ENCODE measurements around the gene AATK. TPM values are rescaled to one million over a fixed set of nuclear protein-coding genes. Genes with fewer than 3 reads are reported as not detected.

AATK gene
- total and polyA plus RNA-seq, 2 experiments from 2014 or later, result 5.7 to 6.3 TPM

DNA sequence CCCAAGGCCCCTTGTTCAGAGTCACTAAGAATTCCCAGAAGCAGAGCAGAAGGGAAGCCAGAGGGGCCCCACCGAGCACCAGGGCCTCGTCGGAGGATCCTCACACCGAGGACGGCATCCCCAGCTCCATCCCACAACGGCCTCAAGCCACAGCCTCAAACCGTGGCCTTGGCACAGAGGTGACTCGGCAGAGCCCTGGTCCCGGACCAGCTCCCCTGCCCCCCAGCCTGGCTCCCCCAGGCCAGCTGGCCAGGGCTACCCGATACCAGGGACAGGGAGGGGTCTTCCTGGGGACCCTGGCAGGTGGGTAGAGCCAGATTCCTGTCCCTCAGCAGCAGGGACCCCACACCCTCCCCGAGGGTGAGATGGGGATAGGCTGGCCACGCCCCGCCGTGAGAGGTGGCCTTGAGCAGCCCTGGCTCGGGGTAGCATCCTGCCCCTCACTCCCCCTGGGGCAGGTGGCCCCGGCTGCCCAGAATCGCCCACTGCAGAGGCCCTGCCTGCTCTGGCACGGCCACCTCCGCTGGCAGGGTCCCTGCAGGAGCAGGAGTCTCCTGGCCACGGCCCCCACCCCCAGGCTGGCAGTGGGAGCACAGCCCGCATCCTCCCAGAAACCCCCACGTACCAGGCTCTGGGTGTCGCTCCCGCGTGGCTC is 6.3 kb downstream of the AATK start:
- H3K27ac ChIP-seq, result no peak overlapping the region
- no peaks in the 10 kb centered on the region for H3K27me3 ChIP-seq
- DNase-seq (ENCODE audit: low spot score), result no peak
- H3K79me2 ChIP-seq, result no peaks in the 10 kb centered on the region
- no peak overlapping the region for H3K4me2 ChIP-seq
- H3K9me2 ChIP-seq (replicated peaks; ENCODE audit: insufficient read depth), result no peaks in the 10 kb centered on the region
- no peak overlapping the region for H3K4me3 ChIP-seq
- H4K20me1 ChIP-seq (ENCODE audit: insufficient read depth, poor library complexity, severe bottlenecking), result no peaks in the 10 kb centered on the region
- H2AFZ ChIP-seq, result no peak overlapping the region
- TF ChIP-seq, protein P1, sequence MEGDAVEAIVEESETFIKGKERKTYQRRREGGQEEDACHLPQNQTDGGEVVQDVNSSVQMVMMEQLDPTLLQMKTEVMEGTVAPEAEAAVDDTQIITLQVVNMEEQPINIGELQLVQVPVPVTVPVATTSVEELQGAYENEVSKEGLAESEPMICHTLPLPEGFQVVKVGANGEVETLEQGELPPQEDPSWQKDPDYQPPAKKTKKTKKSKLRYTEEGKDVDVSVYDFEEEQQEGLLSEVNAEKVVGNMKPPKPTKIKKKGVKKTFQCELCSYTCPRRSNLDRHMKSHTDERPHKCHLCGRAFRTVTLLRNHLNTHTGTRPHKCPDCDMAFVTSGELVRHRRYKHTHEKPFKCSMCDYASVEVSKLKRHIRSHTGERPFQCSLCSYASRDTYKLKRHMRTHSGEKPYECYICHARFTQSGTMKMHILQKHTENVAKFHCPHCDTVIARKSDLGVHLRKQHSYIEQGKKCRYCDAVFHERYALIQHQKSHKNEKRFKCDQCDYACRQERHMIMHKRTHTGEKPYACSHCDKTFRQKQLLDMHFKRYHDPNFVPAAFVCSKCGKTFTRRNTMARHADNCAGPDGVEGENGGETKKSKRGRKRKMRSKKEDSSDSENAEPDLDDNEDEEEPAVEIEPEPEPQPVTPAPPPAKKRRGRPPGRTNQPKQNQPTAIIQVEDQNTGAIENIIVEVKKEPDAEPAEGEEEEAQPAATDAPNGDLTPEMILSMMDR (IDR thresholded peaks at IDR 0.05; ENCODE audit: poor library complexity), result no peak
- no peak for TF ChIP-seq EZH2 (IDR thresholded peaks at IDR 0.05; ENCODE audit: borderline replicate concordance)
- no peak for TF ChIP-seq EZH2phosphoT487 (IDR thresholded peaks at IDR 0.05; ENCODE audit: low read depth, severe bottlenecking, unreplicated experiment)
- 94% methylated on average over 12 of the region's 25 CpGs for WGBS (ENCODE audit: low lambda C conversion rate, missing lambda C conversion rate)
- H3K9me3 ChIP-seq (ENCODE audit: low read depth), result no peaks in the 10 kb centered on the region
- H3K4me1 ChIP-seq (ENCODE audit: insufficient read depth), result peaks cover 5% of the 10 kb centered on the region
- no peaks in the 10 kb centered on the region for H3K36me3 ChIP-seq (replicated peaks; ENCODE audit: insufficient read depth, low read depth)

- Histone ChIP-seq H3K4me1 (ENCODE audit: insufficient read depth) (no peaks in the 10 kb centered on the region), H3K9me2 (replicated peaks; ENCODE audit: insufficient read depth) (no peaks in the 10 kb centered on the region), H3K79me2 (no peaks in the 10 kb centered on the region), H3K4me2 (no peak overlapping the region), H2AFZ (no peak overlapping the region), H3K27ac (no peak overlapping the region), H4K20me1 (ENCODE audit: insufficient read depth, poor library complexity, severe bottlenecking) (no peaks in the 10 kb centered on the region), H3K9me3 (ENCODE audit: low read depth) (no peaks in the 10 kb centered on the region), H3K27me3 (no peaks in the 10 kb centered on the region), H3K36me3 (replicated peaks; ENCODE audit: insufficient read depth, low read depth) (no peaks in the 10 kb centered on the region), H3K4me3 (no peak overlapping the region)
- TF ChIP-seq EZH2phosphoT487 (IDR thresholded peaks at IDR 0.05; ENCODE audit: low read depth, severe bottlenecking, unreplicated experiment), result no peak
- TF ChIP-seq EZH2 (IDR thresholded peaks at IDR 0.05; ENCODE audit: borderline replicate concordance), result no peak
- TF ChIP-seq, protein P1 (IDR thresholded peaks at IDR 0.05; ENCODE audit: poor library complexity), result no peak
- WGBS (ENCODE audit: low lambda C conversion rate, missing lambda C conversion rate), result 96% methylated on average over 37 of the region's 43 CpGs
- no peak for DNase-seq (ENCODE audit: low spot score)
Observed at GRCh38 chr17:81158688-81159590, 7.1 kb downstream of the AATK start.

- Histone ChIP-seq H3K36me3 (replicated peaks; ENCODE audit: insufficient read depth, low read depth) (no peaks in the 10 kb centered on the region), H2AFZ (no peak overlapping the region), H3K4me3 (no peak overlapping the region), H3K79me2 (no peaks in the 10 kb centered on the region), H3K9me2 (replicated peaks; ENCODE audit: insufficient read depth) (no peaks in the 10 kb centered on the region), H3K9me3 (ENCODE audit: low read depth) (no peaks in the 10 kb centered on the region), H3K27ac (no peak overlapping the region), H3K4me1 (ENCODE audit: insufficient read depth) (no peaks in the 10 kb centered on the region), H3K4me2 (no peak overlapping the region), H4K20me1 (ENCODE audit: insufficient read depth, poor library complexity, severe bottlenecking) (no peaks in the 10 kb centered on the region), H3K27me3 (no peaks in the 10 kb centered on the region)
- WGBS (ENCODE audit: low lambda C conversion rate, missing lambda C conversion rate), result 91% methylated on average over 33 of the region's 39 CpGs
- TF ChIP-seq, protein P1 (IDR thresholded peaks at IDR 0.05; ENCODE audit: poor library complexity), result no peak
- TF ChIP-seq EZH2phosphoT487 (IDR thresholded peaks at IDR 0.05; ENCODE audit: low read depth, severe bottlenecking, unreplicated experiment), result no peak
- TF ChIP-seq EZH2 (IDR thresholded peaks at IDR 0.05; ENCODE audit: borderline replicate concordance), result no peak
- no peak for DNase-seq (ENCODE audit: low spot score)
Observed at GRCh38 chr17:81157848-81158687, 8.0 kb downstream of the AATK start.

Data from hepatocyte (in vitro differentiated cells).